NCI-H146 treated with DMSO at 0.1 percent for 48 hours (cell line): ENCODE data around the gene CENPI.
"Not testable (repeated sequence)": the region's sequence is repeated elsewhere in the genome, so short reads cannot be mapped to it uniquely, and the experiment has no call there.

Experiments
- DNase-seq: peaks from one replicate; lab custom pipeline; 2025; ENCODE audit not compliant: unreplicated experiment; lab: John Stamatoyannopoulos, UW

Gene CENPI, protein sequence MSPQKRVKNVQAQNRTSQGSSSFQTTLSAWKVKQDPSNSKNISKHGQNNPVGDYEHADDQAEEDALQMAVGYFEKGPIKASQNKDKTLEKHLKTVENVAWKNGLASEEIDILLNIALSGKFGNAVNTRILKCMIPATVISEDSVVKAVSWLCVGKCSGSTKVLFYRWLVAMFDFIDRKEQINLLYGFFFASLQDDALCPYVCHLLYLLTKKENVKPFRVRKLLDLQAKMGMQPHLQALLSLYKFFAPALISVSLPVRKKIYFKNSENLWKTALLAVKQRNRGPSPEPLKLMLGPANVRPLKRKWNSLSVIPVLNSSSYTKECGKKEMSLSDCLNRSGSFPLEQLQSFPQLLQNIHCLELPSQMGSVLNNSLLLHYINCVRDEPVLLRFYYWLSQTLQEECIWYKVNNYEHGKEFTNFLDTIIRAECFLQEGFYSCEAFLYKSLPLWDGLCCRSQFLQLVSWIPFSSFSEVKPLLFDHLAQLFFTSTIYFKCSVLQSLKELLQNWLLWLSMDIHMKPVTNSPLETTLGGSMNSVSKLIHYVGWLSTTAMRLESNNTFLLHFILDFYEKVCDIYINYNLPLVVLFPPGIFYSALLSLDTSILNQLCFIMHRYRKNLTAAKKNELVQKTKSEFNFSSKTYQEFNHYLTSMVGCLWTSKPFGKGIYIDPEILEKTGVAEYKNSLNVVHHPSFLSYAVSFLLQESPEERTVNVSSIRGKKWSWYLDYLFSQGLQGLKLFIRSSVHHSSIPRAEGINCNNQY

DNA sequence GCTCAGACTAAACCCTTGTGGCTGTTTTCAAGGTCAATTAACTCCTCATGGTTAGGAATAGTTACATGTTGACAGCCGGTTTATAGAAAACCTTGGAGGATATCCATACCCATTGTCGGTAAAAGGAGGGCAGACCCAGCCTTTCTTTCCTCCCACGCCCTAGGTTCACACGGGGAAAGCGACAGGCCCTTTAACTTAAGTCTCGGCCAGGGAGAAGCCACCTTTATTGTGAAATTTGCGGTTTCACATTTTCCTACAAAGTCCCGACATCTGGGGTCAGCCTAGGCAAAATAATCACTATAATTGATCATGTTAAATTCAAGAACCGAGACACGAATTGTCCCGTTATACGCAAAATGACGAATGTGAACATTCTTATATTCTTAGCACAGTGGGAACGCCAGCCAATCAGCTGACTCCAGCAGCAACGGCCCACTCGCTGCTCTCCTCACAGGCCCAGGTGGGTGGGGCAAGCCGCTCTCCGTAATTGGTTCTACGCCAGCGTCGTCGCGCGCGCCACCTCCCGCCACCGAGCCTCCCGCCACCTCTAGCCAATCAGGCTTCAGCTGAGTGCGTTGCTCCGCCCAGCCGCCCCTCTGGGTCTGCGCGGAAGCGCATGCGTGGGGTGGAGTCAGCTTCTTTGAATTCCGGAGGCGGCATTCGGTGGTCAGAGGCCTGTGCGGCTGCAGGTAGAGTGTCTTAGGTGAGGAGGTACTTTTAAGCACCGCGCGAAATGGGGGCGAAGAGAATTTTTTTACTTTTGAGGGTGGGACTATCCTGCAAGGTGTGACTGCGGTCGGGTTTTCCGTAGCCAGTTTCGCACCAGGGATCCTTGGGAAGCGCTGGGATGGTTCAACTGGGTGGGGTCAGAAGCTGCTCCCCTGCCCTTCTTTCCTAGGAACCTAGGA, at the start of gene CENPI:
CENPI (plus strand) TSS at position 659 of the 908 bp plus-strand sequence. CDS start 2,867 bp downstream, outside the sequence.
- peak; percentile 84 for DNase-seq

DNA sequence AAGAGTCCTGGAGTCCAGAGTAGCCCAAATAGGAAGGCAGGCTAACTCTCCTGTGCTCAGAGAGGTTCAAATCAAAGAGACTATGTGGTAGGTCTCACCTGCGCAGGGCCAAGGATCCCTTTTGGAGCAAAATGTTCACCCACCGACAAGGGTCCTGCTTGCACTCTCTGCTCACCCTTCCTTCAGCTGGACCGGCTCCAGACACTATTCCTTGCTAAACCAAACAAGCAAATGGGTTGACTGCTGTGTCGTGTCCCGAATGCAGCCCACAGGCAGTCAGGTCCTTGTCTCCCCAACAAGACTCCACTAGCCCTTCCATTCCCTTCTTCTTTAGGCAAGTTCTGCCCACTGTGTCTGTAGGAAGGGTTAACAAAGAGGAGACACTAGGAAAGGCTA, 46.9 kb upstream of the CENPI start:
- no peak for DNase-seq

DNA sequence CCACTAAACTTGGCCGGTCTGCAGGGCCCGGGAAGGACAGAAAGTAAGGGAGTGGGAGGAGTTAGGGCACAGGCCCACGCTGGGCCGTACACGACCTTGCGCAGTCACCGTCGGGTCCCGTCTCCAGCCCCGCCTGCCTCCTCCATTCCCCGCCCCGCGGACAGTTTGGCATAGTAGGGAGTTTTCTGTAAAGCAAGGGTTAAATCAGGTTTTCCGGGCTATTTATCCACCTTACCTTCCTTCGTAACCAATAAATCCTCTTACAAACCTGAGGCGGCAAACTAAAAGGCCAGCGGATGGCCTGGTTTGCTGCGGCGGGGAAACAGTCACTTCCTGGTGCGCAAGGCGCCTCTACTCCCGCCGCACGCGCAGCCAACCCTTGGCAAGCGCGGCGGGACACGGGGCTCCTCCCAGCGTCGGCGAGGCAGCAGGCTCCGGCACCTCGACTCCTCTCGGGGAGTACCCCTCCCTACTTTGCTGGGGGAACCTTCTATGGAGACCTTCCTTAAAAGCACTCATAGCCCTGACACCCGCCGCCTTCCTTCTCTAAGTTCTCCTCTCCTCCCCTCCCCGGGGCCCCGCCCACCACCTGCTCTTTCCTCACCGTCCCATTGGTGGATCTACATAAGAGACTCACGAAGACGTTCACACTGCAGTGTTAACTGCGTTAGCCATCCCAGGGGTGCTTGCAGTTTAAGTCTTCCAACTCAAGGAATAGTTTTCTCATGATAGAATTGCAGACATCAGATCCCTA, 46.3 kb upstream of the CENPI start, which contains the start of gene TRMT2B:
TRMT2B (minus strand) TSS at position 563 of the 754 bp plus-strand sequence. CDS start 9,822 bp downstream, outside the sequence.
- peak; percentile 60 for DNase-seq

DNA sequence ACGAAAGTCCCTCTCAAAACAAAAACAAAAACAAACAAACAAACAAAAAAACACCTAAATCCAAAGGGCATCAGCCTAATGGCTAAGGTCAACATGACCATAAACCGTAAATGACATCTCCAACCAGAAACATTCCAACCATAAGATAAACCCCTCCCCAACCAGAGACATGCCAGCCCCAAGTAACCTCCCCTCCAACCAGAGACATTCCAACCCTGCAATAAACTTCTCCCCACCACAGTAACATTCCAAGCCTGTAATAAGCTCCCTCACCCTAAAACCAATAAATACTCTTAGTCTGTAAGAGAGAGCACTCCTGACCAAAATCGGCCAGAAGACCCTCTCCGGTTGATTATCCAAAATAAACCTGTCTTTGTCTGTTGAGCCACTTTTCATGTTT, 41.5 kb upstream of the CENPI start:
- not testable (repeated sequence) for DNase-seq

DNA sequence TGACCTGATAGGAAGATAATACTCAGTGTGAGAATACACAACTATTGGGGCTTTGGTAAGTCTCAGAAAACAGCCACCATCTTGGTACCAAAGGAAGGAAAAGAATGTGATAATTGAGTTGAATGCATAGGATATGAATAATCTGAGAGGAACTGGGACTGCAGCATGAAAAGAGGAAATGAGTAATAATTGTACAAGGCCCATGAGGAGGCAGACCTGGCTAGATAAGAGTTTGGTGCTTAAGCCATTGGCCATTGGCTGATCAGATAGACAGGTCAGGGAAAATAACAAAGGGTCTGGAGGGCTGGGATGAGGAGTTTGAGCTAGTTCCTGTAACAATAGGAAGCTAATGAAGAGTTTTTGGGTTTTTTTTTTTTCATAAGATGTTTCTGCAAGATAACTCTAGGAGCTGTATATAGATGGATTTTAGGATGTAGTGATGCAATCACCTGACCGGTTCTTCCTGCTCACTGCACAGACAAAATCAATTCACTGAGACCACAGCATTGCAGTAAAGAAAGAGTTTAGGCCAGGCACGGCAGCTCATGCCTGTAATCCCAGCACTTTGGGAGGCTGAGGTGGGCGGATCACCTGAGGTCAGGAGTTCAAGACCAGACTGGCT, 40.8 kb upstream of the CENPI start:
- DNase-seq: no peak

DNA sequence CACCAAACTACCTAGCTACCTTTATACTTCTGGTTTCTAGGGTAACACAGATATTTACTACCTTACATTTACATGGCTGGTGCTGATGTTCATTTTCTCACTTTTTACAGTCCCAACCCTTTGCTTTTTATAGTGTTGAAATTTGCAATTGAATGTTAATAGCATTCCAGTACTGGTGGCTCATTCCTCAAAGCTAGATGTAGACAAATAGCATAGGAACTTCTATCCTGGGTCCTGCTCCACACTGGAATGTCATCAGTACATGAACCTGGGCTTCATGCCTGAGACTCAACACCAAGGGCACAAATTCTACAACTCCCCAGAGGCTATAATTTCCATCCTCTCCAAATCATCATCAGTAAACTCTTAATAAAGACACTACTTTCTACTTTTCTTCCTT, 35.8 kb upstream of the CENPI start:
- no peak for DNase-seq

DNA sequence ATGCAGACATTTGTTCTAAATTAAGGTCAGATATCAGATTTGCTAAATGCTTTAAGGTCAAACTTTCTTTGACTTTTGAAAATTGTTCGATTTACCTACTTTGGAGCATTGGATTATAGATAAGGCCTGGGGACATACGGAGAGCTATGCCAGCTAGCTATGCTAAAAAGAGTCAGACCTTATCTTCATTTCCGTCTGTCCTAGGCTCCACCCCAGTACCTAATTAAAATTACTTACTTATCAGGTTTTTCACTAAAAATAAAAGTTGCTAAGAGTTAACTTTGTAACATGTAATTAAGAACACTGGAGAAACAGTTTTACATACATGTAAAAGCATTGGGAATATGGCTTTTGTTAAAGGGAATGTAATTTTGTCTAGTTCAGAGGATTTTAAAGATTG, 26.4 kb upstream of the CENPI start:
- DNase-seq: no peak

DNA sequence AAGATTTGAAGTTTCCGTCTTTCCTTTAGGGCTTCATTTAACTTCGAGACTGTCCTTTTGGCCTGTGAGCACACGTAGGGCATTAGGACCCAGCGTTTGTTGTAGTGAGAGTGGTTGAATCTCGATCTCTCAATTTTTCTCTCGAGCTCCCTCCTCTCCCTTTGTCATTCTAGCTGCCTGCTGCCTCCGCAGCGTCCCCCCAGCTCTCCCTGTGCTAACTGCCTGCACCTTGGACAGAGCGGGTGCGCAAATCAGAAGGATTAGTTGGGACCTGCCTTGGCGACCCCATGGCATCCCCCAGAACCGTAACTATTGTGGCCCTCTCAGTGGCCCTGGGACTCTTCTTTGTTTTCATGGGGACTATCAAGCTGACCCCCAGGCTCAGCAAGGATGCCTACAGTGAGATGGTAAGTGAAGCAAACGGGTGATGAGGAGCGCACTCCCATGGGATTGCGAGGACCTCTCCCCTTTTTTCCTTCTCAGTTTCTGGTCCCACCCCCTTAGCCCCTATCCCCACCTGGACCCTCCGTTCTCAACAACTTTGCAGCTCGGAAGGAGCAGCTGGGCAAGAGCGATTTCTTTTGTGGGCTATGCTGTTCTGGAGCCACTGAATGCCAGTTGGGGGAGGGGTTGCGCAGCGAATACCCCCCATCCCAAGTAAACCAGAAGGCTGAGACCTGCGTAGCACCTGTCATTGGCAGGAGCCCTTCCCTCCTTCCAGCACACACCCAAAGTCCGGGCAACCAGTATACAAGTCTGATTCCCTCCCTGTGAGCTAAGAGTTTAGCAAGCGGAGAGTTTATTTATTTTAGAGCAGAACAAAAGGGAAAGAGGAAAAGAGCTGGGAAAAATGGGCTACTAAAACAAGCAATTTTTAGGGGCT, 19.0 kb upstream of the CENPI start, which contains the start of gene TMEM35A:
TMEM35A (plus strand) TSS at position 164 of the 883 bp plus-strand sequence; CDS start at position 288, 124 bp downstream.
- peak; percentile 20 for DNase-seq

DNA sequence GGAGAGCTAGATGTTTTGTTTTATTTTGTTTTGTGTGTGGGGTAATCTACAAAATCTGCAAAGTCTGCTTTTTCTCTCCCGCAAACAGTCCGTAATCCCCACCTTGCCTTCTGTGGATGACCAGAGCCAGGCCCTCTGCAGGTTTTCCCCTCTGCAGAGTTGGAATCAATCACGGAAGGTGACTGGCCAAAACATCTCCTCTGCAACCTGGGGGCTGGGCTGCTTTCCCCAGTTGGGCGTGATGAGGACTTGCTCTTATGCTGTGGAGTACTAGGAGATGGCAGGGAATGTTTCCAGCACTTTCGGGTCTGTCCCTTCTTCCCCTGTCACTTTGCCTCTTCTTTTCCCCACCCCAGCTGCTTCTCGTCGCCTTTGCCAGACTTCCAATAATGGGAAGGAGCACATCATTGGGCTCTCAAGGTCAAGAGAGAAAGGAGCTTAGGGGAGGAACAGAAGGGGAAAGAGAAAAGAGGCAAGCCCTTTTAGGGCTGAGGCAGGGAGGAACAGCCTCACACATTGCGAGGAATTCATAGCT, 18.2 kb upstream of the CENPI start:
- no peak for DNase-seq

DNA sequence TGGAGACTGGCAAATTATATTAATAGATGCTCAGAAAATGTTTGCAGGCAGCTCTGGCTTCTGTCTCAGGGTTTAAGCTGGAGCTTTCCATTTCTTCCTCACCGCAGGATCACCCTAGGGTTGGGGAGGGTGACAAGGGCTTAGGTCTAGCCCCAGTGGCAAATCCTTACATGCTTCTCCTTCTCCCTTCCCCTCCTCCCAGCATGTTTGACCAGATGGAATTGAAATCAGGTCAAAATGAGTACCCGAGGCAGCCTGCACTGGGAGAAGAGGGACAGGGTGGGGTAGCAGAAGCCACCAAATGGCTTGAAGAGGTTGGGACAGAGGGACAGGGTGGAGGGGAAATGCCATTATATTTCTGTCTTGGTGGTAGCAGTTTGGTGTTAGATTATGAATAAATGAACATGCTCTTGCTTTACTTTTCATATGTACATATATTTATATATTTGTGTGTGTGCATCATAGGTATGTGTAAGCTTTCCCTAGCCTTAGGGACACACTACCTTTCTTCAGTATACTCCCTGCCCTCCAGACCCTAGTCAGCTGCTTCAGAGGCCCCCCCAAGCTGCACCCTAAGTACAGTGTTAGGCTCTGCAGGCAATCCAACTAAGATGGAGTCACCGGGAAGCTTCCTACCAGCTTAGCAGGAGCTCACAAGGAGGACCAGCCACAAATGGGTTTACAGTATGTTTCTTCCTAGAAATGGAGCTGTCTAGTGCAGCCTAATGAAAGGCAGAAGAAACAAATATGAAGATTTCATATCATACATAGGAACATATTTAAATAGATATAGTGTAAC, 17.5 kb upstream of the CENPI start:
- DNase-seq: no peak

DNA sequence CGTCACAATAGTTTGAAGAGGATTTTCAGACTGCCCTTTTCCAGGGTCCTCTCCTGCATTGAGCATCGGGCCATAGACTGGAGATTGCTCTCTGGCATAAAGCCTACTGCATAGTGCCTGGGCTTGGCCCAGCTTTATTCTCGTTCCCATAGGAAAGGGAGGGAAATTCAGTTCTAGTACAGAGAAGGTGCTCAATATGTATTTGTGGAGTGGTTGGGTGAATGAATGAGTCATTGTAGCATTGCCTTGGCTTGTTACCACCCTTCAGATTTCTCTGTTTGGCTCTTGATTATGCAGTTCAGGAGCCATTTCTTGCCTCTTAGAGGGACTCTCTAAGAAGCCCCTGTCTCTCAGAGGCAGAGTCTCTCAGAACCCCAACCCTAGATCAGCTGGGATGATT, 16.8 kb upstream of the CENPI start:
- DNase-seq: no peak

DNA sequence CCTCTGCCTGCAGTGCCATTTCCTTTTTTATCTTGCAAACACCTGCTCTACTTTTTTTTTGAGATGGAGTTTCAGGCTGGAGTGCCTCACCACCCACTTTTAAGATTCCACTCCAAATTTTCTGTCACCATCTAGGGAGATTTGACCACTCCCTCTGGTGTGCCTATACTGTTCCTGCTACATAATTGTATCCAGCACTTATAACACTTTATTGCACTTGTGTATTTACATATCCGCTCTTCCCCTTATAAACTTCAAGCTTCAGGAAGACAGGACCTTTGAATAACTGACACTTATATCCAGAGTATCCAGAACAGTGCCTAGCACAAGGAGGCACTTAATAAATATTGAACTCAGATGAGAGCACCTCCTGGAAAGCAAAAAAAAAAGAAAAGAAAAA, 6.2 kb upstream of the CENPI start:
- DNase-seq: no peak

DNA sequence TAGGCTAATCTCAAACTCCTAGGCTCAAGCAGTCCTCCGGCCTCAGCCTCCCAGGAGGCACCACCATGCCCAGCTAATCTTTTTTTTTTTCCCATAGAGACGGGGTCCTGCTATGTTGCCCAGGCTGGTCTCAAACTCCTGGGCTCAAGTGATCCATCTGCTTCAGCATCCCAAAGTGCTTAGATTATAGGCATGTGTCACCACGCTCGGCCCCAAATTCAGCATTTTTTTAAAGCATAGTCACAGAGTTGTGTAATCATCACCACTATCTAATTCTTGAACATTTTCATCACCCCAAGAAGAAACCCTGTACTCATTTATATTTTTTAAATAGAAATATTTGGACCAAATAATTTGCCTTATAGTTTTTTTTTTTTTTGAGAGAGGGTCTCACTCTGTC, 10.3 kb downstream of the CENPI start:
- DNase-seq: no peak

DNA sequence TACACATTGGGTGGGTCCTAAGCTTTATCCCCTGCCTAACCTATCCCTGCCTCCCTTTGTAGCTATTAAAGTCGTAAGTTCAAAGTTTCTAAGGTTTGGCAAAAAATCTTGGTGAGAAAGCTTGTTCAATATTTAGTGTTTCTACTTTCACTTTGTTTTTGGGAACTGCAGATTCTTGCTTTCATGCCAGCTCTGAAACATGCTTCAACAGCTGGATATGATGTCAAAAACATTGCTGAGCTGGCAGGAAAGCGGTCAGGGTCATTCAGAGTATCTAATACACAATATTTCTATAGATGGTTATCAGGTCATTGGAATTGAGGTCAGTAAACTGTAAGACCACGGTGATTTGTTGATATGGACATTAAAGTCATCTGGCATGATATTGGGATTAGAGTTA, 19.7 kb downstream of the CENPI start:
- DNase-seq: no peak

DNA sequence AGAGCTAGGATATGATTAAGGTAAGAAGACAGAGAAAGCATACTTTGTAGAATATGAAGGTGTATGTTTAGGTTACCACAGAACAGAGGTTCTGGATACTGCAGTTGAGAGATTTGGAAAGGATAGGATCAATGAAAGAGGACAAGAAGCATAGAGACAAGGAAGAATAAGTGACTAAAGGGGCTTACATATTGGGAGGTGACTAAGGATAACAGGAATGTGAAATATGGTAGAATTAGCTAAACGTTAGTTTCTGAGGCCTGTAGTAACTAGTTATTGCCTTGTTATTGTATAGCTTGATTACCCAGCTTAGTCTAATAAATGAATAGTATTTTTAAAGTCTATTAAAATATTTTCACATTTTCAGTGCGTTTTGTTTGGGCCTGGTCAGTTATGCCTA, 38.2 kb downstream of the CENPI start:
- DNase-seq: no peak
